Measurements from ENCODE around the gene SPATA17. TPM values are rescaled to one million over a fixed set of nuclear protein-coding genes. Genes with fewer than 3 reads are reported as not detected.

SPATA17 gene
- total and polyA plus RNA-seq, 2 donors (not counting 3 experiments of a cell fraction or from before 2014, with no cell fraction given), result not detected

DNA sequence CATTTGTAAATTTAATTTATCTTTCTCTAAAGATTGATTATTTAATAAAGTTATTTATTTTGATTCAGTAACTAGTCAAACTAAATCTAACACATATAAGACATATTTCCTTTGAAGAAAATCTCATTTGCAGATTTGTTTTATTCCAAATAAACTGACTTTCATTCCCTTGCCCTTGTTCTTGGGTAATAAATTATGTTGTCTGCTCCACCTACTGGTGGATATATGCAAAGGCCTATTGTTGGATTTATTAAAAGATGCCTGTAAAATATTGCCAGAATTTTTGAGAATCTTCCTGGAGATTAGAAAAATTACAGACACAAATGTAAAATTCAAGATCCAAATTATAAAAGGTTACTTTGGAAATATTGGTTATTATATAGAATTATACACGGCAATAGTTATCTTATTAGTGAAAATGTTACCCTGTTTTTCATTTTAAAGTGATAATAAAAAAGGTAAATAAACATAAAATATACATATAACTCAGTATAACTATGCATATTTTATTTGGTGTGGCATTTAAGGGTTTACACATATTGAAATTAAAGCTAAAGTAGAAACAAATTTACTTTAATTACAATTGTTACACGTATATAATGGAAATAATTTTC lies 116.1 kb downstream of the SPATA17 start:
- H3K4me3 ChIP-seq (replicated peaks in 1 of 3; ENCODE audit: insufficient read depth in 1 of 3, low read depth in 1 of 3, low read length in 3 of 3), result no peak overlapping the region
- BruUV-seq (replicated peaks), result no TSS peak
- ChIA-PET CTCF (no interaction called here), POLR2A (no interaction called here)
- H4K20me1 ChIP-seq (replicated peaks; ENCODE audit: control insufficient read depth, extremely low read depth, insufficient read depth, low read length), result no peaks in the 10 kb centered on the region
- dilution Hi-C loops (cut with MboI; ENCODE audit: extremely low pct_ligation_motif_present, low sequenced_read_pairs) (no loop called here), intact Hi-C loops (cut with micrococcal nuclease) (loop anchor here (2.0 to 10.0 kb wide), 3 partner anchors 312 to 996 kb away; no protein-coding TSS in a partner anchor)
- H3K9me1 ChIP-seq (replicated peaks; ENCODE audit: control insufficient read depth, extremely low read depth, insufficient read depth, low read length), result no peaks in the 10 kb centered on the region
- no peak overlapping the region for H3K9ac ChIP-seq (replicated peaks; ENCODE audit: extremely low read depth, insufficient read depth, low read length)
- no peaks in the 10 kb centered on the region for H3K79me2 ChIP-seq (ENCODE audit: control insufficient read depth, insufficient read depth, low read length)
- no peaks in the 10 kb centered on the region for H3K36me3 ChIP-seq (ENCODE audit: control insufficient read depth in 2 of 2, extremely low read depth in 1 of 2, insufficient read depth in 2 of 2, low read length in 2 of 2)
- H3K4me2 ChIP-seq (ENCODE audit: insufficient read depth, low read length), result no peak overlapping the region
- H3K4me1 ChIP-seq (ENCODE audit: control insufficient read depth, extremely low read depth, insufficient read depth, low read length), result no peaks in the 10 kb centered on the region
- no peak overlapping the region for H3K27ac ChIP-seq (ENCODE audit: insufficient read depth, low read depth, low read length)
- FAIRE-seq (no peak), DNase-seq (ENCODE audit: low read depth, low spot score) (peak; percentile 34)
- no peak overlapping the region for H2AFZ ChIP-seq (ENCODE audit: low read depth, low read length)
- TF ChIP-seq FOS (IDR thresholded peaks at IDR 0.05; ENCODE audit: borderline replicate concordance, insufficient read depth, low read length) (no peak), MYC (IDR thresholded peaks at IDR 0.05; ENCODE audit: low read depth, low read length) (no peak), POLR2AphosphoS5 (IDR thresholded peaks at IDR 0.05; ENCODE audit: insufficient read depth, low read depth, low read length) (no peak)
- TF ChIP-seq, protein P1, sequence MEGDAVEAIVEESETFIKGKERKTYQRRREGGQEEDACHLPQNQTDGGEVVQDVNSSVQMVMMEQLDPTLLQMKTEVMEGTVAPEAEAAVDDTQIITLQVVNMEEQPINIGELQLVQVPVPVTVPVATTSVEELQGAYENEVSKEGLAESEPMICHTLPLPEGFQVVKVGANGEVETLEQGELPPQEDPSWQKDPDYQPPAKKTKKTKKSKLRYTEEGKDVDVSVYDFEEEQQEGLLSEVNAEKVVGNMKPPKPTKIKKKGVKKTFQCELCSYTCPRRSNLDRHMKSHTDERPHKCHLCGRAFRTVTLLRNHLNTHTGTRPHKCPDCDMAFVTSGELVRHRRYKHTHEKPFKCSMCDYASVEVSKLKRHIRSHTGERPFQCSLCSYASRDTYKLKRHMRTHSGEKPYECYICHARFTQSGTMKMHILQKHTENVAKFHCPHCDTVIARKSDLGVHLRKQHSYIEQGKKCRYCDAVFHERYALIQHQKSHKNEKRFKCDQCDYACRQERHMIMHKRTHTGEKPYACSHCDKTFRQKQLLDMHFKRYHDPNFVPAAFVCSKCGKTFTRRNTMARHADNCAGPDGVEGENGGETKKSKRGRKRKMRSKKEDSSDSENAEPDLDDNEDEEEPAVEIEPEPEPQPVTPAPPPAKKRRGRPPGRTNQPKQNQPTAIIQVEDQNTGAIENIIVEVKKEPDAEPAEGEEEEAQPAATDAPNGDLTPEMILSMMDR (IDR thresholded peaks at IDR 0.05; ENCODE audit: extremely low read depth in 1 of 2, insufficient read depth in 1 of 2, low read depth in 1 of 2, low read length in 2 of 2), result peak; percentile 47 to 49
- no peaks in the 10 kb centered on the region for H3K27me3 ChIP-seq (ENCODE audit: control insufficient read depth in 2 of 2, insufficient read depth in 2 of 2, low read length in 2 of 2)
- no peaks in the 10 kb centered on the region for H3K9me3 ChIP-seq (replicated peaks; ENCODE audit: control insufficient read depth, insufficient read depth, low read length)

DNA sequence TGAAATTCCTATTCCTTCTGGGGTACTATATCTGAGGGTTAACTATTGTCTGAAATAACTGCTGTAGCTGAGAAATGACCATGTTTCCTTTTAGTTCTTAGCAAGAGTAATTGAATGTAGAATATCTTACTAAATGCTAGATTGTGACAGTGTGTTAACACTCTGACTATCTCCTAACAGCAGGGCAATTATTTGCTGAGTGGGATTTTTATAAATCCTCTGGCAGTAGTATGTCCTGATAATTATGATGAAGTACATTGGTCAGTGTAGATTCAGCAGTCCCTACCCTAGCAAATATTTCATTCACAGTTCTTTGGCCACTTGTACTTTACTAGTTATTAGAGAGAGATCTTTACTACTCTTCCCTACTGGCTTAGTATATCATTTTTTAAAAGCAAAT lies 138.6 kb downstream of the SPATA17 start:
- CTCF ChIA-PET, result no interaction called here
- POLR2A ChIA-PET, result no interaction called here
- no peaks in the 10 kb centered on the region for H3K4me1 ChIP-seq (ENCODE audit: control insufficient read depth, extremely low read depth, insufficient read depth, low read length)
- no peak overlapping the region for H3K9ac ChIP-seq (replicated peaks; ENCODE audit: extremely low read depth, insufficient read depth, low read length)
- H3K4me2 ChIP-seq (ENCODE audit: insufficient read depth, low read length), result no peak overlapping the region
- DNase-seq (ENCODE audit: low read depth, low spot score), result no peak
- TF ChIP-seq POLR2AphosphoS5 (IDR thresholded peaks at IDR 0.05; ENCODE audit: insufficient read depth, low read depth, low read length) (no peak), GATA2 (IDR thresholded peaks at IDR 0.05; ENCODE audit: insufficient read depth, insufficient read length, low read depth, low read length) (no peak)
- H3K27me3 ChIP-seq (ENCODE audit: control insufficient read depth in 2 of 2, insufficient read depth in 2 of 2, low read length in 2 of 2), result no peaks in the 10 kb centered on the region
- no peak overlapping the region for H2AFZ ChIP-seq (ENCODE audit: low read depth, low read length)
- no peaks in the 10 kb centered on the region for H3K79me2 ChIP-seq (ENCODE audit: control insufficient read depth, insufficient read depth, low read length)
- no peak overlapping the region for H3K4me3 ChIP-seq (replicated peaks in 1 of 3; ENCODE audit: insufficient read depth in 1 of 3, low read depth in 1 of 3, low read length in 3 of 3)
- no peaks in the 10 kb centered on the region for H4K20me1 ChIP-seq (replicated peaks; ENCODE audit: control insufficient read depth, extremely low read depth, insufficient read depth, low read length)
- H3K9me3 ChIP-seq (replicated peaks; ENCODE audit: control insufficient read depth, insufficient read depth, low read length), result no peaks in the 10 kb centered on the region
- intact Hi-C loops (cut with micrococcal nuclease), result no loop called here
- dilution Hi-C loops (cut with MboI; ENCODE audit: extremely low pct_ligation_motif_present, low sequenced_read_pairs), result no loop called here
- FAIRE-seq, result no peak
- no peaks in the 10 kb centered on the region for H3K9me1 ChIP-seq (replicated peaks; ENCODE audit: control insufficient read depth, extremely low read depth, insufficient read depth, low read length)
- H3K27ac ChIP-seq (ENCODE audit: insufficient read depth, low read depth, low read length), result no peak overlapping the region
- H3K36me3 ChIP-seq (ENCODE audit: control insufficient read depth in 2 of 2, extremely low read depth in 1 of 2, insufficient read depth in 2 of 2, low read length in 2 of 2), result no peaks in the 10 kb centered on the region
- no TSS peak for BruUV-seq (replicated peaks)
